ENCODE data around the gene FBXW4.
A peak's percentile ranks its signal among the peaks of the same experiment; 100 is the strongest.

The FBXW4 gene

DNA sequence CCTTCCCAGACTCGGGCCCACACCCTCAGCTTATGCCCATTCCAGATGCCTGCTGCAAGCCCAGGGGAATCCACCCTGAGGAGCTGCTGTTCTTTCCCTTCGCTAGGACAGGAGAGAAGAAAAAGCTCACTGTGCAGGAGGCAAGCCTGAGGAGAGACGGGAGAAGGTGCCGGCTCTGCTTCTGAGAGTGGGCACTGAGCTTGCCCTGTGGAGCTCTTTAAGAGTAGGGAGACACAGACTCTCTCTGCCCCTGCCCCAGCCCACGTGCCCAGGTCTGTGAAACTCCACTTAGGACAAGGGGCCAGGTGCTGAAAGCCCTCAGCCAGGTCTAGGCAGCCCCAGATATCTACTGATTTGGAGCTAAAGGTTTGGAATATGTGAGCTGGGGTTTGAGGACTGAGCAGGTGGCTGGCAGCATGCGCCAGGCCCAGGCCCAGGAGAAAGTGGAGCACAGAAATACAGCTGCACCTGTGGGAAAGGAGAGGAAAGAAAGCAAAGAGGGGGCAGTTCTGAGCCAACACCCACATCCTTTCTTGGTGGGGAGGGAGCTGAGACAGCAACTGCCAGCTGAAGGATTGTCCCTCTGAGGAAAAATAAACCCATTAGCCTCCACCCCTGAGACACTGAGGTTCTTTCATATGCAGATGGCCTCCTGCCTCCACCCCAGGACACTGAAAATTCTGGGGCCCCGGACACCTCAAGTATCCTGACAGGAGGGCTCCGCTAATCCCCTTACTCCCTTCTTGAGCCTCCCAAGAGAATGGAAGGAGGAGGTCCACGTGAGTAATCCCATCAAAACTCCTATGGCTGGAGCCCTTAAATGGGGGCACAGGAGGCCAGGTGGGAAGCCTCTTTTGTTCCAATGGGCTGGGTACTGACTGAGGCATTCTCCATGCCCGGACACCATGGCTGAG lies 114.2 kb downstream of the FBXW4 start:
- Histone ChIP-seq H2AFZ (ENCODE audit: low read length) (no peak overlapping the region), H3K4me3 (ENCODE audit: low read length in 2 of 2) (no peak overlapping the region), H3K79me1 (ENCODE audit: low read depth, low read length) (no peaks in the 10 kb centered on the region), H4K91ac (ENCODE audit: low read depth, low read length, poor library complexity) (no peak overlapping the region), H3K14ac (ENCODE audit: low read length) (no peak overlapping the region), H3K9me3 (replicated peaks in 1 of 2; ENCODE audit: control insufficient read depth in 2 of 2, insufficient read depth in 1 of 2, low read depth in 1 of 2, low read length in 2 of 2) (no peaks in the 10 kb centered on the region), H2BK15ac (ENCODE audit: low read length) (no peak overlapping the region), H3K27me3 (ENCODE audit: control insufficient read depth in 3 of 3, insufficient read depth in 3 of 3, low read depth in 1 of 3, low read length in 3 of 3) (no peaks in the 10 kb centered on the region), H2BK5ac (ENCODE audit: low read length) (no peak overlapping the region), H3K9ac (ENCODE audit: low read depth, low read length, poor library complexity) (peak overlapping the region; percentile 54), H3K4me1 (ENCODE audit: control insufficient read depth in 2 of 2, insufficient read depth in 1 of 2, low read depth in 1 of 2, low read length in 2 of 2) (peaks cover 0 to 11% of the 10 kb centered on the region in 2 donors), H3K27ac (replicated peaks; ENCODE audit: low read length) (no peak overlapping the region), H3K23ac (ENCODE audit: low read depth, low read length, poor library complexity) (no peak overlapping the region), H4K8ac (ENCODE audit: low read depth, low read length) (no peak overlapping the region), H2BK12ac (ENCODE audit: low read length) (no peak overlapping the region), H2BK120ac (ENCODE audit: low read depth, low read length) (no peak overlapping the region), H3K18ac (ENCODE audit: low read length) (no peak overlapping the region), H3K4me2 (ENCODE audit: insufficient read depth, low read length, poor library complexity, severe bottlenecking) (no peak overlapping the region), H3K36me3 (replicated peaks in 1 of 2; ENCODE audit: control insufficient read depth in 2 of 2, insufficient read depth in 2 of 2, low read length in 2 of 2) (peaks cover 31 to 61% of the 10 kb centered on the region in 2 donors), H3K4ac (ENCODE audit: low read length) (no peak overlapping the region), H2AK5ac (ENCODE audit: low read depth, low read length) (peak overlapping the region; percentile 6)
- no CpG with 5 or more reads among the region's 10 CpGs for WGBS, 2 donors (ENCODE audit: extremely low coverage in 2 of 2, insufficient read length in 2 of 2, insufficient replicate concordance in 1 of 2)
- DNase-seq (ENCODE audit: low spot score), result no peak

DNA sequence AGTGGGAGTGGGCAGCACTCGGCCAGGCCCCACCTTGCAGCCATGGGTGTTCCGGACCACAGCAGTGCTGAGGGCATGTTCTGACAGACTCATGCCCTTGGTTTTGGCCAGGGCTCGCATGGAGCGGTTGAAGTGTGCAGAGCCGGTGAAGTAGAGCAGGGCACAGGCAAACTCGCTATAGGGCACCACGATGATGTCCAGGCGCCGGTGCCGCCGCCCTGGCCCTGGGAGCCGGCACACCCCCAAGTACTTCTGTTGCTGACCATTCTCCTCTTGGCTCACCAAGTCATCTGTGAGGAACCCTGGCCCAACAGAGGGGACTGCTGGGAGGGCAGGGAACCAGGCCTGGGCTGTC lies 115.5 kb downstream of the FBXW4 start:
- Histone ChIP-seq H3K4me2 (ENCODE audit: insufficient read depth, low read length, poor library complexity, severe bottlenecking) (no peak overlapping the region), H3K27ac (replicated peaks; ENCODE audit: low read length) (no peak overlapping the region), H3K23ac (ENCODE audit: low read depth, low read length, poor library complexity) (peak overlapping the region; percentile 31), H2BK120ac (ENCODE audit: low read depth, low read length) (no peak overlapping the region), H2BK15ac (ENCODE audit: low read length) (no peak overlapping the region), H3K4ac (ENCODE audit: low read length) (no peak overlapping the region), H4K91ac (ENCODE audit: low read depth, low read length, poor library complexity) (no peak overlapping the region), H3K27me3 (ENCODE audit: control insufficient read depth in 3 of 3, insufficient read depth in 3 of 3, low read depth in 1 of 3, low read length in 3 of 3) (no peaks in the 10 kb centered on the region), H2BK12ac (ENCODE audit: low read length) (no peak overlapping the region), H3K36me3 (replicated peaks in 1 of 2; ENCODE audit: control insufficient read depth in 2 of 2, insufficient read depth in 2 of 2, low read length in 2 of 2) (peaks cover 25 to 50% of the 10 kb centered on the region in 2 donors), H2AFZ (ENCODE audit: low read length) (no peak overlapping the region), H2BK5ac (ENCODE audit: low read length) (no peak overlapping the region), H3K9me3 (replicated peaks in 1 of 2; ENCODE audit: control insufficient read depth in 2 of 2, insufficient read depth in 1 of 2, low read depth in 1 of 2, low read length in 2 of 2) (no peaks in the 10 kb centered on the region), H3K4me3 (ENCODE audit: low read length in 2 of 2) (no peak overlapping the region), H3K14ac (ENCODE audit: low read length) (no peak overlapping the region), H3K18ac (ENCODE audit: low read length) (no peak overlapping the region), H3K79me1 (ENCODE audit: low read depth, low read length) (no peaks in the 10 kb centered on the region), H3K9ac (ENCODE audit: low read depth, low read length, poor library complexity) (no peak overlapping the region), H4K8ac (ENCODE audit: low read depth, low read length) (no peak overlapping the region), H2AK5ac (ENCODE audit: low read depth, low read length) (no peak overlapping the region), H3K4me1 (ENCODE audit: control insufficient read depth in 2 of 2, insufficient read depth in 1 of 2, low read depth in 1 of 2, low read length in 2 of 2) (peaks cover 0 to 12% of the 10 kb centered on the region in 2 donors)
- DNase-seq (ENCODE audit: low spot score), result no peak
- no CpG with 5 or more reads among the region's 12 CpGs for WGBS, 2 donors (ENCODE audit: extremely low coverage in 2 of 2, insufficient read length in 2 of 2, insufficient replicate concordance in 1 of 2)

DNA sequence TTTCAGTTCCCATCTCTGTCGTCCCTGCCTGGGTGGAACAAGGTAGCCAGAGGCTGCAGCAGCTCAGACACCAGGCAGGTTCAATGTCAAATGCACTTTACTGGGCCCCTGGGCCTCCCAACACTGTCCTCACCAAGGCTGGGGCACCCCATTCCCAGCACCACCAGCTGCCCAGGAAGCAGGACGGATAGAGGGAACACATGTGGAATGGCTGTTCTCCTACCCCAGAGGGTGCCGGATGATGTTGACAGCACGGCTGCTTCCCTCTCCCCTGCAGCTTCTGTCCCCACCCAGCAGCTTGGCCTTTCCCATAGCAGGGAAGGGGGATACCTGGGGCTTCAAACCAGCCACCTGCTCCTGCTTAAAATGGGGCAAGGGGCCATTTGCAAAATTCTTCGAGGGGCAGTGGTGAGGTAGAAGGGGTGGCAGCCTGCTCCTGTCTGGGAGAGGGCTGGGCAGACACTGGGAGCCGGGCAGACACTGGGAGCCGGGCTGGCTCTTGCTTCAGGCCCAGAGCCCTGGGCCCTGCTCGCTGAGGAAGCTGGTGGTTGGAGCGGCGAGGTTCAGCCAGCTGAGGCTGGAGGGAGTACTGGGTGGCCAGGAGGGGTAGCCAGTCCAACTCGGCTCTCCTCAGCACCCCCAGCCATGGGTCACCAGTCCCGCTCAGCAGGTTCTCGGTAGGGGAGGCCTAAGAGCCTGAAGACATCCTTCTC lies 116.0 kb downstream of the FBXW4 start:
- no peak overlapping the region for H3K27ac ChIP-seq (replicated peaks; ENCODE audit: low read length)
- H2BK15ac ChIP-seq (ENCODE audit: low read length), result no peak overlapping the region
- H3K4me2 ChIP-seq (ENCODE audit: insufficient read depth, low read length, poor library complexity, severe bottlenecking), result no peak overlapping the region
- no peak overlapping the region for H3K14ac ChIP-seq (ENCODE audit: low read length)
- H3K27me3 ChIP-seq (ENCODE audit: control insufficient read depth in 3 of 3, insufficient read depth in 3 of 3, low read depth in 1 of 3, low read length in 3 of 3), result no peaks in the 10 kb centered on the region
- no peak overlapping the region for H2AK5ac ChIP-seq (ENCODE audit: low read depth, low read length)
- H2AFZ ChIP-seq (ENCODE audit: low read length), result no peak overlapping the region
- no peak overlapping the region for H3K9ac ChIP-seq (ENCODE audit: low read depth, low read length, poor library complexity)
- no peak overlapping the region for H4K91ac ChIP-seq (ENCODE audit: low read depth, low read length, poor library complexity)
- peaks cover 0 to 13% of the 10 kb centered on the region in 2 donors for H3K4me1 ChIP-seq (ENCODE audit: control insufficient read depth in 2 of 2, insufficient read depth in 1 of 2, low read depth in 1 of 2, low read length in 2 of 2)
- H3K79me1 ChIP-seq (ENCODE audit: low read depth, low read length), result no peaks in the 10 kb centered on the region
- no peak for DNase-seq (ENCODE audit: low spot score)
- no peak overlapping the region for H4K8ac ChIP-seq (ENCODE audit: low read depth, low read length)
- H3K18ac ChIP-seq (ENCODE audit: low read length), result no peak overlapping the region
- H2BK5ac ChIP-seq (ENCODE audit: low read length), result no peak overlapping the region
- H3K9me3 ChIP-seq (replicated peaks in 1 of 2; ENCODE audit: control insufficient read depth in 2 of 2, insufficient read depth in 1 of 2, low read depth in 1 of 2, low read length in 2 of 2), result no peaks in the 10 kb centered on the region
- peak overlapping the region; percentile 31 for H3K23ac ChIP-seq (ENCODE audit: low read depth, low read length, poor library complexity)
- no peak overlapping the region for H2BK120ac ChIP-seq (ENCODE audit: low read depth, low read length)
- H3K36me3 ChIP-seq (replicated peaks in 1 of 2; ENCODE audit: control insufficient read depth in 2 of 2, insufficient read depth in 2 of 2, low read length in 2 of 2), result peaks cover 25 to 47% of the 10 kb centered on the region in 2 donors
- no CpG with 5 or more reads among the region's 13 CpGs for WGBS, 2 donors (ENCODE audit: extremely low coverage in 2 of 2, insufficient read length in 2 of 2, insufficient replicate concordance in 1 of 2)
- H3K4ac ChIP-seq (ENCODE audit: low read length), result no peak overlapping the region
- no peak overlapping the region for H2BK12ac ChIP-seq (ENCODE audit: low read length)
- H3K4me3 ChIP-seq (ENCODE audit: low read length in 2 of 2), result no peak overlapping the region

DNA sequence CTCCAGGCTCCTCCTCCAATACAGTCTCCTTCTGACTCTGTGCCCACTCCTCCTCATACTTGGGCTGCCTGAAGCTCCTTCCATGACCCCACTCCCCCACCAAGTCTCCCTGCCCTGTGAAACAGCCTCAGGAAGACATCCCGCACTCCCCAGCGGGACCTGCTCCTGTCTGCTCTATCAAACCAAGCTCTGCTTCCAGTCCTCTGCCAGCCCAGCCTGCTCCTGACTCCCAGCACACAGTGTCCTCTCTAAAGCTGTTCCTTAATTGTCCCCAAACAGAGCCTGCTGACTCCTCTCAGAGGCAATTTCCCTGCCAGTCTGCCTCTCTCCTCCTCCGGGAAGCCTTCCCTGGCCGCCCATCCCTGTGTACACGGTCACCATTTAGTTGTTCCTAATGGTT lies 116.8 kb downstream of the FBXW4 start:
- Histone ChIP-seq H3K4me3 (ENCODE audit: low read length in 2 of 2) (no peak overlapping the region), H2BK120ac (ENCODE audit: low read depth, low read length) (no peak overlapping the region), H3K18ac (ENCODE audit: low read length) (no peak overlapping the region), H3K27me3 (ENCODE audit: control insufficient read depth in 3 of 3, insufficient read depth in 3 of 3, low read depth in 1 of 3, low read length in 3 of 3) (no peaks in the 10 kb centered on the region), H3K79me1 (ENCODE audit: low read depth, low read length) (no peaks in the 10 kb centered on the region), H3K27ac (replicated peaks; ENCODE audit: low read length) (no peak overlapping the region), H3K9me3 (replicated peaks in 1 of 2; ENCODE audit: control insufficient read depth in 2 of 2, insufficient read depth in 1 of 2, low read depth in 1 of 2, low read length in 2 of 2) (peaks cover 0 to 2% of the 10 kb centered on the region in 2 donors), H3K9ac (ENCODE audit: low read depth, low read length, poor library complexity) (peak overlapping the region; percentile 30), H2BK5ac (ENCODE audit: low read length) (no peak overlapping the region), H2AK5ac (ENCODE audit: low read depth, low read length) (no peak overlapping the region), H2AFZ (ENCODE audit: low read length) (no peak overlapping the region), H3K36me3 (replicated peaks in 1 of 2; ENCODE audit: control insufficient read depth in 2 of 2, insufficient read depth in 2 of 2, low read length in 2 of 2) (peaks cover 24 to 39% of the 10 kb centered on the region in 2 donors), H3K4ac (ENCODE audit: low read length) (no peak overlapping the region), H3K4me2 (ENCODE audit: insufficient read depth, low read length, poor library complexity, severe bottlenecking) (no peak overlapping the region), H2BK15ac (ENCODE audit: low read length) (no peak overlapping the region), H3K23ac (ENCODE audit: low read depth, low read length, poor library complexity) (no peak overlapping the region), H3K4me1 (ENCODE audit: control insufficient read depth in 2 of 2, insufficient read depth in 1 of 2, low read depth in 1 of 2, low read length in 2 of 2) (peaks cover 0 to 13% of the 10 kb centered on the region in 2 donors), H4K8ac (ENCODE audit: low read depth, low read length) (no peak overlapping the region), H3K14ac (ENCODE audit: low read length) (no peak overlapping the region), H2BK12ac (ENCODE audit: low read length) (no peak overlapping the region), H4K91ac (ENCODE audit: low read depth, low read length, poor library complexity) (no peak overlapping the region)
- DNase-seq (ENCODE audit: low spot score), result no peak
- no CpG with 5 or more reads among the region's 5 CpGs for WGBS, 2 donors (ENCODE audit: extremely low coverage in 2 of 2, insufficient read length in 2 of 2, insufficient replicate concordance in 1 of 2)

All from neuronal stem cell (in vitro differentiated cells).